BJ (cell line): ENCODE data around the gene NISCH. TPM values are rescaled to one million over a fixed set of nuclear protein-coding genes. Genes with fewer than 3 reads are reported as not detected.

Experiments used
- CTCF ChIA-PET: fragments of 350-600 bp; formaldehyde crosslinking; extraction: SDS; loops from one replicate; lab custom pipeline; 2021; ENCODE audit warnings: antibody characterized with exemption, inconsistent platforms; lab: Yijun Ruan, JAX
- POLR2A ChIA-PET: fragments of 300-600 bp; sonication (Branson Sonifier 250); formaldehyde crosslinking; extraction: SDS; loops from one replicate; lab custom pipeline; 2021; ENCODE audit warnings: antibody characterized with exemption; lab: Charles Lee
- DNase-seq: peaks from one replicate; pipeline ENCODE4 v3.0.0-alpha.2; 2011; ENCODE audit warnings: low read depth
- H3K27me3 ChIP-seq: 2 replicates; pipeline ENCODE4 v1.6.0; 2011; ENCODE audit warnings: low read length; ENCODE audit not compliant: control insufficient read depth, insufficient read depth
- H3K36me3 ChIP-seq: 2 replicates; pipeline ENCODE4 v1.5.1; 2011; ENCODE audit warnings: low read length; ENCODE audit not compliant: control insufficient read depth, insufficient read depth
- H3K4me3 ChIP-seq: 2 replicates; pipeline ENCODE4 v1.5.1; 2011; ENCODE audit warnings: low read depth, mild to moderate bottlenecking, control low read depth, low read length
- polyA plus RNA-seq: library from polyadenylated mRNA; depleted of rRNA; stranded (reverse); fragments of >200 nt; gene quantifications from 2 replicates; pipeline ENCODE4 v1.2.3, GENCODE V29; 2011
- TF ChIP-seq, protein P1 (sequence below): IDR thresholded peaks from 2 replicates; pipeline ENCODE4 v1.5.1; 2011; ENCODE audit warnings: low read depth, mild to moderate bottlenecking, control low read depth, inconsistent platforms, low read length, moderate library complexity; ENCODE audit not compliant: insufficient read depth

Gene NISCH
- polyA plus RNA-seq, 1 experiment, result 95.3 TPM

DNA sequence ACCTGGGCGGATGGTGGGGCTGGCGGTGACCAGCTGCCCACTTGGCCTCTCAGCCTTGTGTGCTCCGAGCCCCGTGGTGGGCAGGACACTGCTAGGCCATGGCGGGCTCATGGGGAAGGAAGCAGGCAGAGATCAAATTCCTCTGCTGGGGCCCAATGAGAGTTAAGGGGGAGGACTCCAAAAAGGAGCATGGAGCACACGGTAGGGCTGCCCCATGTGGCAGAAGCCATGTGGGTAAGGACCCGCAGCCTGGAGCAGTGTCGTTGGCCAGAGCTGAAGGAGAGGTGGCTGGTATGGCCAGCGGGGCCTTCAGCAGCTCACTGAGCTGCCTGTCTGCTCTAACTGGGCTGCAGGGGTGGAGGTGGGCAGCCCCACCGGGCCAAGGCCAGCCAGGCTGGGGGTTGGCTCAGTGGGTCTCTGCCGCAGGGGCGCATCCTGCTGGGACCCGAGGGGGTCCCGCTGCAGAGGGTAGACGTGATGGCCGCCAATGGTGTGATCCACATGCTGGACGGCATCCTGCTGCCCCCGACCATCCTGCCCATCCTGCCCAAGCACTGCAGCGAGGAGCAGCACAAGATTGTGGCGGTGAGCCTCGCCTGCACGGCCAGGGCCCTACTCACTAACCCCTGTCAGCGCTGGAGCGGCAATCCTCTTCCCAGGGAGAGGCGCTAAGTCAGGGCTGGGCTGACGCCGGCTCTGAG lies 51.0 kb downstream of the NISCH start:
- H3K36me3 ChIP-seq, result no peaks in the 10 kb centered on the region
- DNase-seq, result no peak
- ChIA-PET POLR2A (no interaction called here), CTCF (no interaction called here)
- peaks cover 2% of the 10 kb centered on the region for H3K27me3 ChIP-seq
- TF ChIP-seq, protein P1, sequence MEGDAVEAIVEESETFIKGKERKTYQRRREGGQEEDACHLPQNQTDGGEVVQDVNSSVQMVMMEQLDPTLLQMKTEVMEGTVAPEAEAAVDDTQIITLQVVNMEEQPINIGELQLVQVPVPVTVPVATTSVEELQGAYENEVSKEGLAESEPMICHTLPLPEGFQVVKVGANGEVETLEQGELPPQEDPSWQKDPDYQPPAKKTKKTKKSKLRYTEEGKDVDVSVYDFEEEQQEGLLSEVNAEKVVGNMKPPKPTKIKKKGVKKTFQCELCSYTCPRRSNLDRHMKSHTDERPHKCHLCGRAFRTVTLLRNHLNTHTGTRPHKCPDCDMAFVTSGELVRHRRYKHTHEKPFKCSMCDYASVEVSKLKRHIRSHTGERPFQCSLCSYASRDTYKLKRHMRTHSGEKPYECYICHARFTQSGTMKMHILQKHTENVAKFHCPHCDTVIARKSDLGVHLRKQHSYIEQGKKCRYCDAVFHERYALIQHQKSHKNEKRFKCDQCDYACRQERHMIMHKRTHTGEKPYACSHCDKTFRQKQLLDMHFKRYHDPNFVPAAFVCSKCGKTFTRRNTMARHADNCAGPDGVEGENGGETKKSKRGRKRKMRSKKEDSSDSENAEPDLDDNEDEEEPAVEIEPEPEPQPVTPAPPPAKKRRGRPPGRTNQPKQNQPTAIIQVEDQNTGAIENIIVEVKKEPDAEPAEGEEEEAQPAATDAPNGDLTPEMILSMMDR, result no peak
- H3K4me3 ChIP-seq, result no peak overlapping the region

GRCh38 chr3:52507359-52507758 lies 52.0 kb downstream of the NISCH start:
- TF ChIP-seq, protein P1, result no peak
- peaks cover 2% of the 10 kb centered on the region for H3K27me3 ChIP-seq
- DNase-seq, result no peak
- POLR2A ChIA-PET, result no interaction called here
- no peaks in the 10 kb centered on the region for H3K36me3 ChIP-seq
- CTCF ChIA-PET, result no interaction called here
- H3K4me3 ChIP-seq, result no peak overlapping the region

DNA sequence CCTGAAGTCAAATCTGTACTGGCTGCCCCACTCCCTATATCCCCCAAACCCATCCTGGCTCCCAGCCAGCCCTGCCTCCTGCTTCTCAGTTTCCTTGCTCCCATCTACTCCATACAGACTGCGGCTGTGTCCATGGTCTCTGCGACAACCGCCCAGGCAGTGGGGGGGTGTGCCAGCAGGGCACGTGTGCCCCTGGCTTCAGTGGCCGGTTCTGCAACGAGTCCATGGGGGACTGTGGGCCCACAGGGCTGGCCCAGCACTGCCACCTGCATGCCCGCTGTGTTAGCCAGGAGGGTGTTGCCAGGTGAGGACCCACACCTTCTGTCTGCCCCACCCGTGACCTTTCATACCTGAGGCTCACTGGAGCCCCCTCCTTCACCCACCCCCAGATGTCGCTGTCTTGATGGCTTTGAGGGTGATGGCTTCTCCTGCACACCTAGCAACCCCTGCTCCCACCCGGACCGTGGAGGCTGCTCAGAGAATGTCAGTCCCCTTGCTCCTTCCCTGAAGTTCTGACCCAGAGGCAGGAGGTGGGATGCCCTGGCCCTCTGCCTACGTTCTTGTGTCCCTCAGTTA lies 54.4 kb downstream of the NISCH start:
- Histone ChIP-seq H3K36me3 (no peaks in the 10 kb centered on the region), H3K27me3 (peaks cover 2% of the 10 kb centered on the region), H3K4me3 (no peak overlapping the region)
- ChIA-PET POLR2A (no interaction called here), CTCF (no interaction called here)
- TF ChIP-seq, protein P1, result no peak
- no peak for DNase-seq

DNA sequence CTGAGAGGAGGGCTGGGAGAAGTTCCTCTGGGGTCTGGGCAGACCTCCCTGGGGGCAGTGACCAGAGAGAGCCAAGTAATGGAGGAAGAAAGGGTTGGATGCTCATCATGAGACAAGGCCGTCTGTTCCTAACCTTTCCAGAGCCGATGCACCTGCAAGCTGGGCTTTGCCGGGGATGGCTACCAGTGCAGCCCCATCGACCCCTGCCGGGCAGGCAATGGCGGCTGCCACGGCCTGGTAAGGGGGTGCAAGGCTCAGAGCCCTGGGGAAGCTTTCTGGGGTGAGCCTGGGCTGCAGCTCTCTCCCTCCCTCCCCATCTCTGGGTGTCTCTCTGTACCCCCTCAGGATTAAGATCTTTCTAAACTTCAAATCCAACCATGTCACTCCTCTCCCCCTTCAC lies 56.1 kb downstream of the NISCH start:
- CTCF ChIA-PET, result interaction anchor here (0.7 kb wide), 1 partner anchor 15 kb away, joined by 4 read pairs; no protein-coding TSS in a partner anchor
- TF ChIP-seq, protein P1, result no peak
- peaks cover 4% of the 10 kb centered on the region for H3K27me3 ChIP-seq

DNA sequence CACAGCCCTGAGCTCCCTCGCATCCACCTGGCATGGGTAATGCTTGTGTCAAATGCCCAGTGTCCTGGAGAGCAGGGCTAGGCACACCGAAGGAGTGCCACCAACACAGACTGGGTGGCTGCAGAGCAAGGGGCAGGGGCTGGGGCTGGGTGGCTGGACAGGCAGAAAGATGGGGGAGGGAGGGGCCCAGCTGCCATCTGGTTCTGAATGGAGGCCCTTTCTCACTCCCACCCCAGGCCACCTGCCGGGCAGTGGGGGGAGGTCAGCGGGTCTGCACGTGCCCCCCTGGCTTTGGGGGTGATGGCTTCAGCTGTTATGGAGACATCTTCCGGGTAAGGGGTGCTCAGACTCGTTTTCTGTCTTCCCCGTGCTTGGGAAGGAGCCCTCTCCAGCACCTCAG lies 56.7 kb downstream of the NISCH start:
- DNase-seq, result no peak
- peaks cover 4% of the 10 kb centered on the region for H3K27me3 ChIP-seq
- H3K36me3 ChIP-seq, result no peaks in the 10 kb centered on the region
- ChIA-PET CTCF (interaction anchor here (0.7 kb wide), 1 partner anchor 16 kb away, joined by 4 read pairs; no protein-coding TSS in a partner anchor), POLR2A (no interaction called here)
- TF ChIP-seq, protein P1, result no peak
- no peak overlapping the region for H3K4me3 ChIP-seq

More for the DNA sequence above, 56.1 kb downstream of the NISCH start:
- Histone ChIP-seq H3K4me3 (no peak overlapping the region), H3K36me3 (no peaks in the 10 kb centered on the region)
- POLR2A ChIA-PET, result no interaction called here
- no peak for DNase-seq
